GM18507 (cell line): ENCODE results near the gene ROPN1.
"Not testable (repeated sequence)": the region's sequence is repeated elsewhere in the genome, so short reads cannot be mapped to it uniquely, and the experiment has no call there.

Source experiments
- DNase-seq: peaks from one replicate; pipeline ENCODE4 v3.0.0; 2011; ENCODE audit warnings: low read depth; ENCODE audit not compliant: insufficient read length; ENCODE audit errors: extremely low spot score
- FAIRE-seq: peaks from 2 replicates; lab custom pipeline; 2011; peaks lifted over from hg19 to GRCh38; lab: Jason Lieb, UNC

ROPN1 gene

GRCh38 chr3:124002405-124003079, 10.6 kb upstream of the ROPN1 start:
- FAIRE-seq, DNase-seq: not testable (repeated sequence)

- DNase-seq, FAIRE-seq: not testable (repeated sequence)
Observed at GRCh38 chr3:124001366-124001765, 9.4 kb upstream of the ROPN1 start.

GRCh38 chr3:123997543-123997942, 5.6 kb upstream of the ROPN1 start:
- DNase-seq (no peak), FAIRE-seq (no peak)

GRCh38 chr3:123993818-123994217, 1.9 kb upstream of the ROPN1 start:
- DNase-seq, result no peak
- no peak for FAIRE-seq

- DNase-seq (no peak), FAIRE-seq (no peak)
Observed at GRCh38 chr3:123986427-123986826, 5.5 kb downstream of the ROPN1 start.

GRCh38 chr3:123984957-123985356, 7.0 kb downstream of the ROPN1 start:
- no peak for DNase-seq
- no peak for FAIRE-seq

- no peak for FAIRE-seq
- no peak for DNase-seq
Observed at GRCh38 chr3:123984350-123984749, 7.6 kb downstream of the ROPN1 start.

GRCh38 chr3:123981317-123981716, 10.6 kb downstream of the ROPN1 start:
- not testable (repeated sequence) for DNase-seq, FAIRE-seq

- DNase-seq, result no peak
- FAIRE-seq, result no peak
Observed at GRCh38 chr3:123980539-123980938, 11.4 kb downstream of the ROPN1 start.

- FAIRE-seq, result peak; percentile 89
- DNase-seq, result not testable (repeated sequence)
Observed at GRCh38 chr3:123979525-123980501, 12.1 kb downstream of the ROPN1 start.

- not testable (repeated sequence) for FAIRE-seq
Observed at GRCh38 chr3:123976904-123977303, 15.0 kb downstream of the ROPN1 start.

GRCh38 chr3:123976181-123976898, 15.6 kb downstream of the ROPN1 start:
- FAIRE-seq, DNase-seq: not testable (repeated sequence)

More at GRCh38 chr3:123976904-123977303, 15.0 kb downstream of the ROPN1 start:
- DNase-seq, result not testable (repeated sequence)

GRCh38 chr3:123975030-123975429, 16.9 kb downstream of the ROPN1 start:
- not testable (repeated sequence) for DNase-seq, FAIRE-seq

GRCh38 chr3:123971406-123971805, 20.5 kb downstream of the ROPN1 start:
- FAIRE-seq (no peak), DNase-seq (no peak)

- not testable (repeated sequence) for FAIRE-seq, DNase-seq
Observed at GRCh38 chr3:123967260-123967659, 24.7 kb downstream of the ROPN1 start.

- DNase-seq, result not testable (repeated sequence)
- FAIRE-seq, result peak; percentile 62
Observed at GRCh38 chr3:123966799-123967198, 25.1 kb downstream of the ROPN1 start.

GRCh38 chr3:123964793-123965192, 27.1 kb downstream of the ROPN1 start:
- DNase-seq, FAIRE-seq: not testable (repeated sequence)

GRCh38 chr3:123961508-123961856, 30.4 kb downstream of the ROPN1 start:
- no peak for DNase-seq
- no peak for FAIRE-seq

- DNase-seq (peak; percentile 48), FAIRE-seq (peak; percentile 87)
Observed at GRCh38 chr3:123960781-123961507, 31.0 kb downstream of the ROPN1 start, which contains the start of gene CCDC14. CCDC14 (minus strand) TSS chr3:123961229; CDS start chr3:123961173, 56 bp downstream.
